Endothelial cell of umbilical vein (primary cell): ENCODE data around the gene CACNA1E. TPM values are rescaled to one million over a fixed set of nuclear protein-coding genes. Genes with fewer than 3 reads are reported as not detected.

ENCODE experiments used
- BruUV-seq: library from RNA; stranded (reverse); fragments of 400-500 nt; replicated peaks from 2 replicates; lab custom pipeline; 2021; lab: Mats Ljungman, UMichigan
- CTCF ChIA-PET: fragments of 300-600, 350-600 bp; sonication (Branson Sonifier 250); formaldehyde crosslinking; loops from one replicate; lab custom pipeline; 2021; ENCODE audit warnings: antibody characterized with exemption, inconsistent platforms; lab: Charles Lee
- POLR2A ChIA-PET: fragments of 300-600, 350-600 bp; sonication (Branson Sonifier 250); formaldehyde crosslinking; loops from one replicate; lab custom pipeline; 2021; ENCODE audit warnings: antibody characterized with exemption, inconsistent platforms; lab: Charles Lee
- DNase-seq: peaks from one replicate; pipeline ENCODE4 v3.0.0-alpha.2; 2011; ENCODE audit warnings: low read depth, low spot score
- FAIRE-seq: peaks from 2 replicates; lab custom pipeline; 2011; peaks lifted over from hg19 to GRCh38; lab: Jason Lieb, UNC
- H2AFZ ChIP-seq: 2 replicates; pipeline ENCODE4 v1.6.0; 2012; ENCODE audit warnings: low read depth, low read length, control low read depth, inconsistent platforms
- H3K27ac ChIP-seq: 2 replicates; pipeline ENCODE4 v1.5.1; 2011; ENCODE audit warnings: low read depth, mild to moderate bottlenecking, control low read depth, low read length, moderate library complexity; ENCODE audit not compliant: insufficient read depth
- H3K27me3 ChIP-seq, 2 experiments: 2 replicates each; pipeline versions ENCODE4 v1.6.0 to v1.6.1; 2011; ENCODE audit warnings: low read length in 2 of 2, mixed read lengths in 1 of 2; ENCODE audit not compliant: control insufficient read depth in 2 of 2, insufficient read depth in 2 of 2
- H3K36me3 ChIP-seq, 2 experiments: 2 replicates in 1 of 2; 3 replicates in 1 of 2; pipeline ENCODE4 v1.5.1; 2011; ENCODE audit warnings: low read length in 2 of 2, mild to moderate bottlenecking in 1 of 2, moderate library complexity in 1 of 2; ENCODE audit not compliant: control insufficient read depth in 2 of 2, insufficient read depth in 2 of 2; ENCODE audit errors: extremely low read depth in 1 of 2
- H3K4me1 ChIP-seq: 3 replicates; pipeline ENCODE4 v1.5.1; 2011; ENCODE audit warnings: mild to moderate bottlenecking, low read length; ENCODE audit not compliant: control insufficient read depth, insufficient read depth; ENCODE audit errors: extremely low read depth
- H3K4me2 ChIP-seq: 2 replicates; pipeline ENCODE4 v1.6.1; 2011; ENCODE audit warnings: low read length, control low read depth, mixed read lengths; ENCODE audit not compliant: insufficient read depth
- H3K4me3 ChIP-seq, 3 experiments: fragments of 200-600 bp in 1 of 3; sonication (generic), shearing (Covaris generic) in 1 of 3; replicated peaks in 1 of 3; 2 replicates each; pipeline ENCODE4 v1.5.1; 2011 to 2016; ENCODE audit warnings: control low read depth in 3 of 3, low read length in 3 of 3, mild to moderate bottlenecking in 2 of 3, inconsistent platforms in 1 of 3, low read depth in 1 of 3, moderate library complexity in 1 of 3; ENCODE audit not compliant: insufficient read depth in 1 of 3
- H3K79me2 ChIP-seq: 2 replicates; pipeline ENCODE4 v1.6.0; 2012; ENCODE audit warnings: low read length, inconsistent platforms; ENCODE audit not compliant: control insufficient read depth, insufficient read depth
- H3K9ac ChIP-seq: replicated peaks from 2 replicates; pipeline ENCODE3; 2011; ENCODE audit warnings: low read length, control low read depth; ENCODE audit not compliant: insufficient read depth; ENCODE audit errors: extremely low read depth
- H3K9me1 ChIP-seq: replicated peaks from 3 replicates; pipeline ENCODE4 v1.6.0; 2011; ENCODE audit warnings: mild to moderate bottlenecking, low read length; ENCODE audit not compliant: control insufficient read depth, insufficient read depth; ENCODE audit errors: extremely low read depth
- H3K9me3 ChIP-seq: replicated peaks from 2 replicates; pipeline ENCODE4 v1.5.1; 2012; ENCODE audit warnings: low read length, inconsistent platforms; ENCODE audit not compliant: control insufficient read depth, insufficient read depth
- H4K20me1 ChIP-seq: replicated peaks from 2 replicates; pipeline ENCODE3; 2011; ENCODE audit warnings: mild to moderate bottlenecking, low read length; ENCODE audit not compliant: control insufficient read depth, insufficient read depth; ENCODE audit errors: extremely low read depth
- EZH2 ChIP-seq: IDR thresholded peaks from 2 replicates; pipeline ENCODE4 v1.6.1; 2012; ENCODE audit warnings: borderline replicate concordance, low read depth, mild to moderate bottlenecking, moderate library complexity, low read length, inconsistent platforms; ENCODE audit not compliant: severe bottlenecking
- FOS ChIP-seq: IDR thresholded peaks from 2 replicates; pipeline ENCODE4 v1.6.1; 2011; ENCODE audit warnings: mild to moderate bottlenecking, low read length, moderate library complexity, borderline replicate concordance; ENCODE audit not compliant: insufficient read depth
- GATA2 ChIP-seq: IDR thresholded peaks from 2 replicates; pipeline ENCODE4 v1.7.0; 2011; ENCODE audit warnings: low read depth, mild to moderate bottlenecking, moderate library complexity, mixed read lengths, low read length; ENCODE audit not compliant: insufficient read length, insufficient read depth
- JUN ChIP-seq: IDR thresholded peaks from 2 replicates; pipeline ENCODE4 v1.6.1; 2011; ENCODE audit warnings: borderline replicate concordance, low read depth; ENCODE audit not compliant: insufficient read length, insufficient read depth
- MYC ChIP-seq: IDR thresholded peaks from one replicate; pipeline ENCODE4 v1.6.1; 2011; ENCODE audit warnings: mild to moderate bottlenecking, low read depth, low read length
- POLR2A ChIP-seq: IDR thresholded peaks from 2 replicates; pipeline ENCODE4 v1.6.1; 2012; ENCODE audit warnings: low read depth, mild to moderate bottlenecking, control low read depth, low read length
- POLR2AphosphoS5 ChIP-seq: IDR thresholded peaks from 2 replicates; pipeline ENCODE4 v1.6.1; 2012; ENCODE audit warnings: low read depth, mild to moderate bottlenecking, control low read depth, low read length, moderate library complexity; ENCODE audit not compliant: insufficient read depth
- dilution Hi-C: fragments of 300-500 bp; cut with MboI; formaldehyde crosslinking; loops from one replicate; pipeline ENCODE4 v1.15.0; 2019; ENCODE audit warnings: low sequenced_read_pairs; ENCODE audit not compliant: extremely low pct_ligation_motif_present
- intact Hi-C: fragments of 100-400 bp; cut with micrococcal nuclease; formaldehyde crosslinking; loops from one replicate; pipeline ENCODE4 v1.10.0; 2022
- polyA plus RNA-seq, 4 experiments: library from polyadenylated mRNA; depleted of rRNA in 3 of 4; stranded (reverse) in 3 of 4; unstranded in 1 of 4; fragments of >200 nt; gene quantifications; 2 replicates each; pipeline versions ENCODE4 v1.2.1 to v1.2.3, GENCODE V29; 2011 to 2012; ENCODE audit warnings: missing spikeins in 1 of 4
- total RNA-seq: library from RNA; stranded (reverse); gene quantifications from 2 replicates; pipeline ENCODE4 v1.2.3, GENCODE V29; 2021
- TF ChIP-seq, protein P1 (sequence below): IDR thresholded peaks from 2 replicates; pipeline ENCODE4 v1.6.1; 2011; ENCODE audit not compliant: insufficient read depth, insufficient read length
- TF ChIP-seq, protein P2 (sequence below), 2 donors: IDR thresholded peaks; 1 replicate in 1 of 2; 2 replicates in 1 of 2; pipeline ENCODE4 v1.5.1; 2011; ENCODE audit warnings: low read length in 2 of 2, mild to moderate bottlenecking in 2 of 2, moderate library complexity in 2 of 2, control low read depth in 1 of 2, inconsistent platforms in 1 of 2, low read depth in 1 of 2; ENCODE audit not compliant: insufficient read depth in 1 of 2; ENCODE audit errors: extremely low read depth in 1 of 2

CACNA1E gene
- total and polyA plus RNA-seq, 2 donors (not counting 3 experiments of a cell fraction or from before 2014, with no cell fraction given): not detected

GRCh38 chr1:181669246-181669645 is 185.9 kb downstream of the CACNA1E start:
- FAIRE-seq: no peak
- DNase-seq: no peak
- ChIA-PET CTCF (no interaction called here), POLR2A (no interaction called here)
- Histone ChIP-seq H3K4me3 (no peak overlapping the region), H3K9me3 (no peaks in the 10 kb centered on the region), H3K9ac (no peak overlapping the region), H3K4me2 (no peak overlapping the region), H3K27me3 (no peaks in the 10 kb centered on the region), H2AFZ (no peak overlapping the region), H3K4me1 (no peaks in the 10 kb centered on the region), H3K27ac (no peak overlapping the region), H3K36me3 (no peaks in the 10 kb centered on the region), H3K9me1 (no peaks in the 10 kb centered on the region), H3K79me2 (no peaks in the 10 kb centered on the region), H4K20me1 (no peaks in the 10 kb centered on the region)
- TF ChIP-seq, protein P1, sequence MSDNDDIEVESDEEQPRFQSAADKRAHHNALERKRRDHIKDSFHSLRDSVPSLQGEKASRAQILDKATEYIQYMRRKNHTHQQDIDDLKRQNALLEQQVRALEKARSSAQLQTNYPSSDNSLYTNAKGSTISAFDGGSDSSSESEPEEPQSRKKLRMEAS: no peak
- TF ChIP-seq, protein P2, sequence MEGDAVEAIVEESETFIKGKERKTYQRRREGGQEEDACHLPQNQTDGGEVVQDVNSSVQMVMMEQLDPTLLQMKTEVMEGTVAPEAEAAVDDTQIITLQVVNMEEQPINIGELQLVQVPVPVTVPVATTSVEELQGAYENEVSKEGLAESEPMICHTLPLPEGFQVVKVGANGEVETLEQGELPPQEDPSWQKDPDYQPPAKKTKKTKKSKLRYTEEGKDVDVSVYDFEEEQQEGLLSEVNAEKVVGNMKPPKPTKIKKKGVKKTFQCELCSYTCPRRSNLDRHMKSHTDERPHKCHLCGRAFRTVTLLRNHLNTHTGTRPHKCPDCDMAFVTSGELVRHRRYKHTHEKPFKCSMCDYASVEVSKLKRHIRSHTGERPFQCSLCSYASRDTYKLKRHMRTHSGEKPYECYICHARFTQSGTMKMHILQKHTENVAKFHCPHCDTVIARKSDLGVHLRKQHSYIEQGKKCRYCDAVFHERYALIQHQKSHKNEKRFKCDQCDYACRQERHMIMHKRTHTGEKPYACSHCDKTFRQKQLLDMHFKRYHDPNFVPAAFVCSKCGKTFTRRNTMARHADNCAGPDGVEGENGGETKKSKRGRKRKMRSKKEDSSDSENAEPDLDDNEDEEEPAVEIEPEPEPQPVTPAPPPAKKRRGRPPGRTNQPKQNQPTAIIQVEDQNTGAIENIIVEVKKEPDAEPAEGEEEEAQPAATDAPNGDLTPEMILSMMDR (IDR thresholded peaks at IDR 0.05; ENCODE audit: extremely low read depth in 1 of 2, insufficient read depth in 1 of 2, low read depth in 1 of 2, low read length in 2 of 2): no peak
- no peak for TF ChIP-seq GATA2
- no peak for TF ChIP-seq JUN
- TF ChIP-seq POLR2A: no peak
- no peak for TF ChIP-seq MYC
- TF ChIP-seq EZH2: no peak
- no peak for TF ChIP-seq FOS
- no peak for TF ChIP-seq POLR2AphosphoS5
- BruUV-seq: no TSS peak
- intact Hi-C loops (no loop called here), dilution Hi-C loops (no loop called here)
